HG02973 (cell line): Measurements from ENCODE around the gene FAM240B.

Experiments
- ATAC-seq: cut with Tn5 transposase; IDR thresholded peaks from one replicate; pipeline ENCODE4 v1.9.1; 2021; ENCODE audit warnings: moderate library complexity; ENCODE audit not compliant: unreplicated experiment

FAM240B gene

GRCh38 chr9:38720083-38720745, at the start of gene FAM240B:
Gene FAM240B, minus strand, starts transcription at chr9:38720133. Its CDS starts 16,134 bp downstream, at chr9:38703999.
- no peak for ATAC-seq

GRCh38 chr9:38768351-38768761, 48.4 kb upstream of the FAM240B start:
- ATAC-seq: no peak

GRCh38 chr9:38765101-38765500, 45.2 kb upstream of the FAM240B start:
- no peak for ATAC-seq

- no peak for ATAC-seq
Observed at GRCh38 chr9:38761999-38762398, 42.1 kb upstream of the FAM240B start.

GRCh38 chr9:38761339-38761738, 41.4 kb upstream of the FAM240B start:
- ATAC-seq: no peak

- no peak for ATAC-seq
Observed at GRCh38 chr9:38756702-38757101, 36.8 kb upstream of the FAM240B start.

GRCh38 chr9:38747941-38748340, 28.0 kb upstream of the FAM240B start:
- no peak for ATAC-seq

- ATAC-seq: no peak
Observed at GRCh38 chr9:38747067-38747466, 27.1 kb upstream of the FAM240B start.

GRCh38 chr9:38746303-38746702, 26.4 kb upstream of the FAM240B start:
- no peak for ATAC-seq

- no peak for ATAC-seq
Observed at GRCh38 chr9:38744484-38744883, 24.6 kb upstream of the FAM240B start.

- ATAC-seq: no peak
Observed at GRCh38 chr9:38737246-38737645, 17.3 kb upstream of the FAM240B start.

- ATAC-seq: no peak
Observed at GRCh38 chr9:38734831-38735230, 14.9 kb upstream of the FAM240B start.

GRCh38 chr9:38733503-38733902, 13.6 kb upstream of the FAM240B start:
- no peak for ATAC-seq

- ATAC-seq: no peak
Observed at GRCh38 chr9:38732885-38733284, 13.0 kb upstream of the FAM240B start.

GRCh38 chr9:38727497-38728001, 7.6 kb upstream of the FAM240B start:
- ATAC-seq: no peak

GRCh38 chr9:38724754-38725153, 4.8 kb upstream of the FAM240B start:
- ATAC-seq: no peak

GRCh38 chr9:38718148-38718547, 1.8 kb downstream of the FAM240B start:
- no peak for ATAC-seq

GRCh38 chr9:38715684-38716083, 4.2 kb downstream of the FAM240B start:
- ATAC-seq: no peak

GRCh38 chr9:38713426-38713825, 6.5 kb downstream of the FAM240B start:
- no peak for ATAC-seq

GRCh38 chr9:38708759-38709158, 11.2 kb downstream of the FAM240B start:
- ATAC-seq: no peak

GRCh38 chr9:38707885-38708637, 11.9 kb downstream of the FAM240B start:
- ATAC-seq: no peak

GRCh38 chr9:38706493-38706892, 13.4 kb downstream of the FAM240B start:
- no peak for ATAC-seq
